Measurements from ENCODE around the gene C1RL. TPM values are rescaled to one million over a fixed set of nuclear protein-coding genes. Genes with fewer than 3 reads are reported as not detected.
"Not testable (repeated sequence)": the region's sequence is repeated elsewhere in the genome, so short reads cannot be mapped to it uniquely, and the experiment has no call there.

C1RL gene
- total RNA-seq, 1 donor from 2014 or later, result 10.5 TPM

GRCh38 chr12:7117670-7118069 is 8.7 kb upstream of the C1RL start:
- DNase-seq (ENCODE audit: low spot score), result no peak
- intact Hi-C loops (cut with DNase I), result no loop called here

GRCh38 chr12:7116916-7117315 is 7.9 kb upstream of the C1RL start:
- intact Hi-C loops (cut with DNase I), result no loop called here
- DNase-seq (ENCODE audit: low spot score), result no peak

- intact Hi-C loops (cut with DNase I), result no loop called here
- no peak for DNase-seq (ENCODE audit: low spot score)
Measured at GRCh38 chr12:7116196-7116595, 7.2 kb upstream of the C1RL start.

GRCh38 chr12:7114851-7115250 is 5.8 kb upstream of the C1RL start:
- intact Hi-C loops (cut with DNase I), result loop anchor here (5.0 kb wide), 1 partner anchor 98 kb away; the partner anchor contains the start of gene LPCAT3
- DNase-seq (ENCODE audit: low spot score), result no peak

GRCh38 chr12:7114008-7114407 is 5.0 kb upstream of the C1RL start:
- no peak for DNase-seq (ENCODE audit: low spot score)
- intact Hi-C loops (cut with DNase I), result loop anchor here (5.0 kb wide), 1 partner anchor 97 kb away; the partner anchor contains the start of gene LPCAT3

GRCh38 chr12:7113389-7113871 is 4.4 kb upstream of the C1RL start:
- DNase-seq (ENCODE audit: low spot score), result no peak
- intact Hi-C loops (cut with DNase I), result loop anchor here (5.0 kb wide), 1 partner anchor 96 kb away; the partner anchor contains the start of gene LPCAT3

- intact Hi-C loops (cut with DNase I), result loop anchor here (5.0 kb wide), 1 partner anchor 95 kb away; the partner anchor contains the start of gene LPCAT3
Measured at GRCh38 chr12:7112041-7112440, 3.0 kb upstream of the C1RL start.

GRCh38 chr12:7110661-7111060 is 1.6 kb upstream of the C1RL start:
- intact Hi-C loops (cut with DNase I), result loop anchor here (5.0 kb wide), 1 partner anchor 93 kb away; the partner anchor contains the start of gene LPCAT3

More at GRCh38 chr12:7112041-7112440, 3.0 kb upstream of the C1RL start:
- DNase-seq (ENCODE audit: low spot score), result no peak

GRCh38 chr12:7109572-7109920 is 532 bp upstream of the C1RL start:
- DNase-seq (ENCODE audit: low spot score), result no peak
- intact Hi-C loops (cut with DNase I), result loop anchor here (1.0 to 2.0 kb wide), 2 partner anchors 49 to 165 kb away; partner anchors contain the start of genes C12orf57 and C1S

More at GRCh38 chr12:7110661-7111060, 1.6 kb upstream of the C1RL start:
- no peak for DNase-seq (ENCODE audit: low spot score)

GRCh38 chr12:7108003-7108795 is 815 bp downstream of the C1RL start:
- intact Hi-C loops (cut with DNase I), result loop anchor here (2.0 kb wide), 1 partner anchor 47 kb away; the partner anchor contains the start of gene C1S
- peak; percentile 92 for DNase-seq (ENCODE audit: low spot score)

GRCh38 chr12:7107636-7108002 is 1.4 kb downstream of the C1RL start:
- peak; percentile 71 for DNase-seq (ENCODE audit: low spot score)
- intact Hi-C loops (cut with DNase I), result loop anchor here (2.0 kb wide), 1 partner anchor 47 kb away; the partner anchor contains the start of gene C1S

GRCh38 chr12:7107181-7107580 is 1.8 kb downstream of the C1RL start:
- intact Hi-C loops (cut with DNase I), result not testable (repeated sequence)
- DNase-seq (ENCODE audit: low spot score), result peak; percentile 44

GRCh38 chr12:7106082-7106481 is 2.9 kb downstream of the C1RL start:
- intact Hi-C loops (cut with DNase I), result no loop called here
- no peak for DNase-seq (ENCODE audit: low spot score)

GRCh38 chr12:7103837-7104584 is 5.0 kb downstream of the C1RL start:
- intact Hi-C loops (cut with DNase I), result no loop called here

GRCh38 chr12:7102582-7102981 is 6.4 kb downstream of the C1RL start:
- intact Hi-C loops (cut with DNase I), result no loop called here
- no peak for DNase-seq (ENCODE audit: low spot score)

More at GRCh38 chr12:7103837-7104584, 5.0 kb downstream of the C1RL start:
- no peak for DNase-seq (ENCODE audit: low spot score)

- DNase-seq (ENCODE audit: low spot score), result no peak
- intact Hi-C loops (cut with DNase I), result no loop called here
Measured at GRCh38 chr12:7101694-7102131, 7.3 kb downstream of the C1RL start.

GRCh38 chr12:7101047-7101693 is 7.8 kb downstream of the C1RL start:
- intact Hi-C loops (cut with DNase I), result no loop called here
- no peak for DNase-seq (ENCODE audit: low spot score)

GRCh38 chr12:7100239-7100638 is 8.8 kb downstream of the C1RL start:
- DNase-seq (ENCODE audit: low spot score), result no peak
- intact Hi-C loops (cut with DNase I), result no loop called here

- no peak for DNase-seq (ENCODE audit: low spot score)
- intact Hi-C loops (cut with DNase I), result no loop called here
Measured at GRCh38 chr12:7099290-7099996, 9.6 kb downstream of the C1RL start.

Measured in cardiac septum (tissue), 1 donor.